DMS 273 (cell line): ENCODE results near the gene REEP2.

Experiments
- DNase-seq: peaks from one replicate; lab custom pipeline; 2025; ENCODE audit not compliant: unreplicated experiment; lab: John Stamatoyannopoulos, UW

The REEP2 gene

DNA sequence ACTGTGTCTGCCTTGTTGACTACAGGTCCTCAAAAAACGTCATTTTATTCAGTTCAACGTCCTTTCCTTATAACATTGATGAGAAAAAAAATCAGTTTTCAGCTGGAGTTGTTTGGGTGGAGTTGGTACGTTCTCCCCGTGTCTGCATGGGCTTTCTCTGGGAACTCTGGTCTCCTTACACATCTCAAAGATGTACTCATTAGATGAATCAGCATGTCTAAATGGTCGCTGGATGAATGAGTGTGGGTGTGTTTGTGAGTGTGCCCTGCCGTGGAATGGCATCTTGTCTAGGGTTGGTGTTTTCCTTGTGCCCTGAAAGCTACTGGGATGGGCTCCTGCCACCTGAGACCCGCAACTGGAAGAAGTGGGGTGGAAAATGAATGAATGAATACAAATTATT, 56.5 kb downstream of the REEP2 start:
- no peak for DNase-seq
